Cortex of kidney (tissue), 1 donor: Measurements from ENCODE around the gene SSUH2.
"Not testable (repeated sequence)": the region's sequence is repeated elsewhere in the genome, so short reads cannot be mapped to it uniquely, and the experiment has no call there.

Source experiments
- DNase-seq: peaks from one replicate; lab custom pipeline; 2025; lab: John Stamatoyannopoulos, UW

Gene SSUH2

GRCh38 chr3:8658306-8659212 lies 14.0 kb upstream of the SSUH2 start:
- no peak for DNase-seq

GRCh38 chr3:8657804-8658305 lies 13.3 kb upstream of the SSUH2 start:
- DNase-seq: no peak

GRCh38 chr3:8656240-8656639 lies 11.6 kb upstream of the SSUH2 start:
- DNase-seq: no peak

- no peak for DNase-seq
Observed at GRCh38 chr3:8655387-8655835, 10.8 kb upstream of the SSUH2 start.

GRCh38 chr3:8654572-8655329 lies 10.2 kb upstream of the SSUH2 start:
- DNase-seq: not testable (repeated sequence)

GRCh38 chr3:8653800-8654408 lies 9.3 kb upstream of the SSUH2 start:
- DNase-seq: no peak

- DNase-seq: no peak
Observed at GRCh38 chr3:8652324-8652987, 7.9 kb upstream of the SSUH2 start.

GRCh38 chr3:8651418-8652323 lies 7.1 kb upstream of the SSUH2 start:
- DNase-seq: no peak

- no peak for DNase-seq
Observed at GRCh38 chr3:8650583-8651416, 6.2 kb upstream of the SSUH2 start.

GRCh38 chr3:8649757-8650156 lies 5.2 kb upstream of the SSUH2 start:
- DNase-seq: no peak

- DNase-seq: no peak
Observed at GRCh38 chr3:8648909-8649741, 4.5 kb upstream of the SSUH2 start.

- DNase-seq: no peak
Observed at GRCh38 chr3:8647137-8647985, 2.8 kb upstream of the SSUH2 start.

GRCh38 chr3:8646313-8646938 lies 1.8 kb upstream of the SSUH2 start:
- DNase-seq: no peak

- DNase-seq: no peak
Observed at GRCh38 chr3:8645712-8646111, 1.1 kb upstream of the SSUH2 start.

- DNase-seq: no peak
Observed at GRCh38 chr3:8643693-8644365, 769 bp downstream of the SSUH2 start.

GRCh38 chr3:8642001-8642400 lies 2.6 kb downstream of the SSUH2 start:
- DNase-seq: no peak

- DNase-seq: no peak
Observed at GRCh38 chr3:8641472-8641871, 3.1 kb downstream of the SSUH2 start.
